ENCODE results near the gene GNB2. TPM values are rescaled to one million over a fixed set of nuclear protein-coding genes. Genes with fewer than 3 reads are reported as not detected.

Gene GNB2
- total and polyA plus RNA-seq, 2 of the 13 experiments (the other 11 are each of a cell fraction or from before 2014, with no cell fraction given) = 48.3 to 67.1 TPM

GRCh38 chr7:100706672-100707311 is 33.3 kb downstream of the GNB2 start (continued):
- TF ChIP-seq ZNF256 (CRISPR knock-in tag; conservative IDR thresholded peaks at IDR 0.05) (no peak), RAD51 (IDR thresholded peaks at IDR 0.05; ENCODE audit: borderline replicate concordance) (no peak), POLR2A (IDR thresholded peaks at IDR 0.05; ENCODE audit: insufficient read depth in 1 of 2, low read depth in 2 of 2, low read length in 2 of 2) (no peak), UBTF (CRISPR knock-in tag; IDR thresholded peaks at IDR 0.05) (peak; percentile 34; the same call in 1 of the 2 replicates), CCDC6 (CRISPR knock-in tag; IDR thresholded peaks at IDR 0.05) (no peak), LRRFIP1 (CRISPR knock-in tag; conservative IDR thresholded peaks at IDR 0.05) (no peak), RERE (CRISPR knock-in tag; IDR thresholded peaks at IDR 0.05; ENCODE audit: low read depth) (no peak), ZNF775 (CRISPR knock-in tag; IDR thresholded peaks at IDR 0.05; ENCODE audit: borderline replicate concordance) (no peak), ZBTB43 (CRISPR knock-in tag; conservative IDR thresholded peaks at IDR 0.05) (no peak), SRY (CRISPR knock-in tag; IDR thresholded peaks at IDR 0.05) (no peak), HMG20A (CRISPR knock-in tag; IDR thresholded peaks at IDR 0.05; ENCODE audit: borderline replicate concordance) (no peak), SCMH1 (CRISPR knock-in tag; IDR thresholded peaks at IDR 0.05; ENCODE audit: borderline replicate concordance) (no peak), FOXA1 (IDR thresholded peaks at IDR 0.05) (no peak), FOXA1 (CRISPR knock-in tag; IDR thresholded peaks at IDR 0.05) (peak; percentile 86), SIN3A (IDR thresholded peaks at IDR 0.05; ENCODE audit: borderline replicate concordance, low read depth, low read length) (no peak), NFE2L2 (IDR thresholded peaks at IDR 0.05; ENCODE audit: low read length) (no peak), CENPBD1 (CRISPR knock-in tag; IDR thresholded peaks at IDR 0.05; ENCODE audit: borderline replicate concordance, low read depth) (no peak)
